Measurements from ENCODE around the gene CAPSL. TPM values are rescaled to one million over a fixed set of nuclear protein-coding genes. Genes with fewer than 3 reads are reported as not detected.
"Not testable (repeated sequence)": the region's sequence is repeated elsewhere in the genome, so short reads cannot be mapped to it uniquely, and the experiment has no call there.

The CAPSL gene
- total RNA-seq = not detected in 2 replicates
- polyA plus RNA-seq = 0.66 and 0.91 TPM in 2 replicates

- H3K36me3 ChIP-seq (replicated peaks; ENCODE audit: insufficient read depth, low read depth) = no peaks in the 10 kb centered on the region
- no peaks in the 10 kb centered on the region for H3K9me3 ChIP-seq (ENCODE audit: low read depth)
- no peaks in the 10 kb centered on the region for H3K4me1 ChIP-seq (ENCODE audit: insufficient read depth)
- H3K9me2 ChIP-seq (replicated peaks; ENCODE audit: insufficient read depth) = no peaks in the 10 kb centered on the region
- TF ChIP-seq CTCF (IDR thresholded peaks at IDR 0.05; ENCODE audit: poor library complexity) (no peak), EZH2phosphoT487 (IDR thresholded peaks at IDR 0.05; ENCODE audit: low read depth, severe bottlenecking, unreplicated experiment) (no peak), EZH2 (IDR thresholded peaks at IDR 0.05; ENCODE audit: borderline replicate concordance) (no peak)
- no peaks in the 10 kb centered on the region for H4K20me1 ChIP-seq (ENCODE audit: insufficient read depth, poor library complexity, severe bottlenecking)
- no peak within 1 kb of the TSS for H3K4me3 ChIP-seq
- peak; percentile 81 for DNase-seq (ENCODE audit: low spot score)
- H3K27ac ChIP-seq = no peak within 1 kb of the TSS
- H3K27me3 ChIP-seq = no peaks in the 10 kb centered on the region
- peak within 1 kb of the TSS; percentile 56 for H3K4me2 ChIP-seq
- no peaks in the 10 kb centered on the region for H3K79me2 ChIP-seq
- no peak within 1 kb of the TSS for H2AFZ ChIP-seq
- WGBS (ENCODE audit: low lambda C conversion rate, missing lambda C conversion rate) = 23% methylated on average over 2 of the region's 2 CpGs
Observed at GRCh38 chr5:35938568-35939227, at the start of gene CAPSL. Gene CAPSL (minus strand): TSS chr5:35938622. CDS start chr5:35921120, 17,502 bp downstream.

- H3K27me3 ChIP-seq = peaks cover 26% of the 10 kb centered on the region
- H3K9me2 ChIP-seq (replicated peaks; ENCODE audit: insufficient read depth) = no peaks in the 10 kb centered on the region
- H3K4me3 ChIP-seq = no peak overlapping the region
- no peaks in the 10 kb centered on the region for H4K20me1 ChIP-seq (ENCODE audit: insufficient read depth, poor library complexity, severe bottlenecking)
- H3K27ac ChIP-seq = no peak overlapping the region
- no peaks in the 10 kb centered on the region for H3K36me3 ChIP-seq (replicated peaks; ENCODE audit: insufficient read depth, low read depth)
- TF ChIP-seq CTCF (IDR thresholded peaks at IDR 0.05; ENCODE audit: poor library complexity) (no peak), EZH2phosphoT487 (IDR thresholded peaks at IDR 0.05; ENCODE audit: low read depth, severe bottlenecking, unreplicated experiment) (no peak), EZH2 (IDR thresholded peaks at IDR 0.05; ENCODE audit: borderline replicate concordance) (no peak)
- no peaks in the 10 kb centered on the region for H3K9me3 ChIP-seq (ENCODE audit: low read depth)
- H2AFZ ChIP-seq = no peak overlapping the region
- no peak overlapping the region for H3K4me2 ChIP-seq
- no peaks in the 10 kb centered on the region for H3K4me1 ChIP-seq (ENCODE audit: insufficient read depth)
- WGBS (ENCODE audit: low lambda C conversion rate, missing lambda C conversion rate) = 64% methylated on average over 3 of the region's 3 CpGs
- no peak for DNase-seq (ENCODE audit: low spot score)
- H3K79me2 ChIP-seq = no peaks in the 10 kb centered on the region
Observed at GRCh38 chr5:35987776-35988175, 49.4 kb upstream of the CAPSL start.

- Histone ChIP-seq H3K27ac (no peak overlapping the region), H3K9me3 (ENCODE audit: low read depth) (peaks cover 6% of the 10 kb centered on the region), H3K79me2 (no peaks in the 10 kb centered on the region), H3K4me1 (ENCODE audit: insufficient read depth) (no peaks in the 10 kb centered on the region), H2AFZ (no peak overlapping the region), H3K27me3 (no peaks in the 10 kb centered on the region), H3K9me2 (replicated peaks; ENCODE audit: insufficient read depth) (no peaks in the 10 kb centered on the region), H3K4me3 (no peak overlapping the region), H3K4me2 (no peak overlapping the region), H3K36me3 (replicated peaks; ENCODE audit: insufficient read depth, low read depth) (no peaks in the 10 kb centered on the region), H4K20me1 (ENCODE audit: insufficient read depth, poor library complexity, severe bottlenecking) (no peaks in the 10 kb centered on the region)
- no peak for DNase-seq (ENCODE audit: low spot score)
- TF ChIP-seq EZH2 (IDR thresholded peaks at IDR 0.05; ENCODE audit: borderline replicate concordance) = no peak
- no peak for TF ChIP-seq CTCF (IDR thresholded peaks at IDR 0.05; ENCODE audit: poor library complexity)
- no peak for TF ChIP-seq EZH2phosphoT487 (IDR thresholded peaks at IDR 0.05; ENCODE audit: low read depth, severe bottlenecking, unreplicated experiment)
Observed at GRCh38 chr5:35979715-35980114, 41.3 kb upstream of the CAPSL start.

- not testable (repeated sequence) for DNase-seq (ENCODE audit: low spot score); H3K4me1 ChIP-seq (ENCODE audit: insufficient read depth); H2AFZ ChIP-seq; H3K27ac ChIP-seq; H3K4me3 ChIP-seq; H3K9me2 ChIP-seq (replicated peaks; ENCODE audit: insufficient read depth); H4K20me1 ChIP-seq (ENCODE audit: insufficient read depth, poor library complexity, severe bottlenecking); H3K4me2 ChIP-seq; H3K27me3 ChIP-seq; H3K9me3 ChIP-seq (ENCODE audit: low read depth); H3K79me2 ChIP-seq; H3K36me3 ChIP-seq (replicated peaks; ENCODE audit: insufficient read depth, low read depth)
- 43% methylated on average over 3 of the region's 3 CpGs for WGBS (ENCODE audit: low lambda C conversion rate, missing lambda C conversion rate)
Observed at GRCh38 chr5:35976859-35977258, 38.4 kb upstream of the CAPSL start.
